GM18867 (cell line): ENCODE measurements around the gene KSR2.
"Not testable (repeated sequence)": the region's sequence is repeated elsewhere in the genome, so short reads cannot be mapped to it uniquely, and the experiment has no call there.

Experiments used
- ATAC-seq: cut with Tn5 transposase; IDR thresholded peaks from one replicate; pipeline ENCODE4 v1.9.1; 2021; ENCODE audit warnings: mild to moderate bottlenecking, moderate library complexity; ENCODE audit not compliant: unreplicated experiment

KSR2 gene

GRCh38 chr12:117829108-117829507 lies 139.7 kb downstream of the KSR2 start:
- ATAC-seq: no peak

- no peak for ATAC-seq
Measured at GRCh38 chr12:117827660-117828059, 141.1 kb downstream of the KSR2 start.

GRCh38 chr12:117825827-117826226 lies 143.0 kb downstream of the KSR2 start:
- no peak for ATAC-seq

GRCh38 chr12:117821480-117822175 lies 147.2 kb downstream of the KSR2 start:
- ATAC-seq: no peak

- no peak for ATAC-seq
Measured at GRCh38 chr12:117820216-117820907, 148.4 kb downstream of the KSR2 start.

GRCh38 chr12:117819160-117819559 lies 149.6 kb downstream of the KSR2 start:
- ATAC-seq: no peak

- ATAC-seq: no peak
Measured at GRCh38 chr12:117818400-117818799, 150.4 kb downstream of the KSR2 start.

GRCh38 chr12:117809509-117809908 lies 159.3 kb downstream of the KSR2 start:
- no peak for ATAC-seq

- no peak for ATAC-seq
Measured at GRCh38 chr12:117807946-117808345, 160.8 kb downstream of the KSR2 start.

GRCh38 chr12:117807355-117807754 lies 161.4 kb downstream of the KSR2 start:
- ATAC-seq: no peak

- no peak for ATAC-seq
Measured at GRCh38 chr12:117805865-117806264, 162.9 kb downstream of the KSR2 start.

GRCh38 chr12:117803001-117803400 lies 165.8 kb downstream of the KSR2 start:
- no peak for ATAC-seq

- not testable (repeated sequence) for ATAC-seq
Measured at GRCh38 chr12:117800711-117801110, 168.1 kb downstream of the KSR2 start.

- ATAC-seq: no peak
Measured at GRCh38 chr12:117797202-117797601, 171.6 kb downstream of the KSR2 start.

GRCh38 chr12:117792877-117793424 lies 175.8 kb downstream of the KSR2 start:
- no peak for ATAC-seq

- ATAC-seq: no peak
Measured at GRCh38 chr12:117792471-117792870, 176.3 kb downstream of the KSR2 start.

- ATAC-seq: no peak
Measured at GRCh38 chr12:117790948-117791347, 177.8 kb downstream of the KSR2 start.

- no peak for ATAC-seq
Measured at GRCh38 chr12:117790198-117790597, 178.6 kb downstream of the KSR2 start.

- ATAC-seq: no peak
Measured at GRCh38 chr12:117789195-117789912, 179.4 kb downstream of the KSR2 start.

- no peak for ATAC-seq
Measured at GRCh38 chr12:117778656-117779055, 190.1 kb downstream of the KSR2 start.

- no peak for ATAC-seq
Measured at GRCh38 chr12:117774941-117775775, 193.6 kb downstream of the KSR2 start.
